HG02840 (cell line): ENCODE data around the gene CLK3.
"Not testable (repeated sequence)": the region's sequence is repeated elsewhere in the genome, so short reads cannot be mapped to it uniquely, and the experiment has no call there.

Experiments used
- ATAC-seq: cut with Tn5 transposase; IDR thresholded peaks from one replicate; pipeline ENCODE4 v1.9.1; 2021; ENCODE audit warnings: mild to moderate bottlenecking, moderate library complexity, moderate number of reproducible peaks; ENCODE audit not compliant: unreplicated experiment, low FRiP score

CLK3 gene

DNA sequence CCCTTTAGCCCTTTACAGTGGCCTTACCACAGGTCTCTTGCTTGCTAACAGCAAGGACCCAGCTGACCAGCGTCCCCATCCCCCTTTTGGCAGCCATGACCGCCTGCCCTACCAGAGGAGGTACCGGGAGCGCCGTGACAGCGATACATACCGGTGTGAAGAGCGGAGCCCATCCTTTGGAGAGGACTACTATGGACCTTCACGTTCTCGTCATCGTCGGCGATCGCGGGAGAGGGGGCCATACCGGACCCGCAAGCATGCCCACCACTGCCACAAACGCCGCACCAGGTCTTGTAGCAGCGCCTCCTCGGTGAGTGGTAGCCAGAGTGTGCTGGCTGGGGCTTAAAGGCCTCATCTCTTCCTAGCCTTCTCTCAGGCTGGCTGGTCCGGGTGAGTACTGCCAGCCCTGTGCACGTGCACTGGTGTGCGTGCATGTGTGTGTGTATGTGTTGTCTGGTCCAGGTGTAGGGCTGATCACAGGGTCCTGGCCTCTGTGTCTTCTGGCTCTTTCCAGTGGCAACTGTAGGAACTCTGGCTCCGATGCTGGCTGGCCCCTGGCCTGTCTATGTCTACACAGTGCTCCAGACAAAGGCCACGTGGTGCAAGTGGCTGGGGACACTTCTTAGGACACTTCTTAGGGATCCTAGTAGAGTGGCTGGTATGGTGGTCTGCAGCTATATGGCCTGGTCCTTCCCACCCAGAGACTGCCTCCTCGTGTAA is 4.4 kb downstream of the CLK3 start:
- no peak for ATAC-seq

DNA sequence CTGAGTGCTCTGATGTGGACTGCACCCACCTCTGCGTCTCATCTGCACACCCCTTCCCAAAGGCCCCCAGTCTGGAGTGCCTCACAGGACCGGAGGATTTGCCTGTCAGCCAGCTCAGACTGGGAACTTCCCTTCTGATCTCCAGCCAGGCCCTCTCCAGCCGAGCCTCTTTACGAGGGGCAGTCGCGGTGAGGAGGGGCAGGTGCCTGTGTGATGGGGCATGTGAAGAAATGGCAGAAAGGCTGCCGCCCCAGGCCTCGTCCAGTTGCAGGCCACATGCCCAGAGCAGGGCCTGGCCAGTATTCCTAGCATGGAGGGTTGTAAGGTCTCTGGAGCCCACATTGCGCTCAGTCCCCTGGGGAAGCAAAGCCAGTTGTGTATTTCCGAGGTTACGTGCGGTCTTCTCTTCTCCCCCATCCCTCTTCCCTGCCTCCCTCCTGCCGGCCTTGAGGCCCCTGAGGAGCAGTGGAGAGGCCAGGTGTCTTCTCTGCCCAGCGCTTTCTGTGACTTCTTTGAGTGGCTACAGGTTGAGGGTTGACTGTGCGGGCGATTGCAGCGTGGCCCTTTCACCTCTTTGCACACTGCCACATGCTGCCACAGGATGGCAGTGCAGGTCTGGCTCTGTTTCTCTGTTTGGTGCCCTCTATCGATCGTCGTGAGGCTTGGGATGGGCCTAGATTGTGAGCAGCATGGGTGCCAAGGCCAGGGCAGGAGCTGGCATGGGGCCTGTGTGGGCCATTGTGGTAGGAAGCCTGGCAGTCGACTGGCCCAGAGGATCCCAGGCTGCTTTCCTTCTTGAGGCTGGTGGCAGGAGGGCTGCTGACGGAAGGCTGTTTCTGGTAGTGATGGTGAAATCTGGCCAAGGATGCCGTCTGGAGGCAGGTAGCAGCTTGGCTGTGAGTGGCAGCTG is 5.3 kb downstream of the CLK3 start:
- ATAC-seq, result no peak

DNA sequence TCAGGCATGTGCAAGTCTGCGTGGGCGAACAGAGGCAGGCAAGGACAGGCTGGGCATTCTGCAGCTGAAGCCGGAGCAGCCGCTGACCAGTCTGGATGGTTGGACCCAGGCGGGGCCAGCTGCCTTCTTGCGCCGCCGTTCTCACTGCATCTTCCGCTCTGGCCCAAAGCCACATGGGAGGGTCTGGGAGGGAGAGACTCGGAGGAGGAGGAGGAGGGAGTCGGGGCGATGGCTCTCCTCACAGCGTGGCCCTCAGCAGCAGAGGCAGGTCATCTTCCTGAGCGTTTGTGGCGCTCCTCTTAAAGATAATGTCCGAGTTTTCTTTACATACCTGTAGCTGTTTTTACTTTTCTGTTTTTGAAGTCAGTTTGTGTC is 5.9 kb downstream of the CLK3 start:
- no peak for ATAC-seq

DNA sequence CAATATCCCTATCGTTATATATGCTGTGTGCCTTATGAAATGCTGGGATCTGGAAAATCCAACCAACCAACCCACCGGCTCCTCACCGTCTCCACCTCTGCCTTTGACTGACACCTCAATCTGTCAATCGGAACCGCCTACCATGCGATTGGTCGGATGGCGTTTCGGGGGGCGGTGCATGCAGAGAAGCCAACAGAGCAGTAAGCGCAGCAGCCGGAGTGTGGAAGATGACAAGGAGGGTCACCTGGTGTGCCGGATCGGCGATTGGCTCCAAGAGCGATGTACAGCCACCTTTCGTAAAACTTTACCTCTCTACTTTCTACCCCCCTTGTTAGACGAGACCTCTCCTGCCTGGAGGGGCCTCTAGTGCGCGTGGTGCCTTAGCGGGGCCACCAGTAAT is 6.3 kb downstream of the CLK3 start:
- ATAC-seq, result no peak

DNA sequence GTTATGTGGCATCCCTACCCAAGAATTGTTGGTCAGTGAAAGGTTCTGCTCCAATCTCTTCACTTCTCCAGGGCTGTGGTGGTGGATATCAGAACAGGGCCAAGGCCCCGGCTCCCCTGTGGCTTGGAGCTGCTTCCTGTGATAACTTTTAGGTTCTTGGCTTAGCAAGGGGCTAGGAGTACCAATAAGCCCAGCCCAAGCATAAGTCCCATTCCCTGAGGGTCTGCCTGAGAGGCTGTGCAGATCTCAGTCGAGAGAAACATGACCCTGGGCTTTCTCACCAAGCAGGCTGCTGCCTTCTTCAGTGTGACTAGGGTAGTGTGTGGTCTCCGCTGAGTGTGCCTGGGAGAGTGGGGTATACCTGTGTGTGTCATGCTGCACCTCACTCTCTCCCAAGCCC is 7.1 kb downstream of the CLK3 start:
- ATAC-seq, result no peak

DNA sequence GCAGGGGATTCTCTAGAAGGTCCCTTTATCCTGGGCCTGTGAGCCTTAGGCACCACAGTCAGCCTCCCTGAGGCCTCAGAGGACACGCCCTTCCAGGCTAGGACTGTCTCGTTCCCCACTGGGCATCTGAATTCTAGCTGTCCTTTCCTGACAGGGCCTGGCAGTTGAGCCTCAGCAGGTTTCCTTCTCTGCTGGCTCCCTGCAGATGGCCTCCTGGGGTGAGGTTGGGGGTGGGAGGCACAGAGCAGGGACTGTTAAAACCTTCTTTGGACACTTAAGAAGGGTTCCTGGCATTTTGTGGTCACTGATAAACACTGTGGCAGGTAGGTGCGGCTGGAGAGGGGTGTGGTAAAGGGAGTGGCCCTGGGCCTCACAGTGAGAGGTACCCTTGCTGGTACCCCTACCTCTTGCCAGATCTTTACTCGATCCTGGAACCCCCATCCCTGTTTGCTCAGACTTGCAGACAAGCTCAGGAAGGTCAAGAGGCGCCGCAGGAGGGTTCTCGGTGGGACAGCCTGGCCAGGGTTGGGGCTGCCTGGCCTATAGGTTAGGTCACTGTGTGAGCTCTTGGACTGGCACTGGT is 8.5 kb downstream of the CLK3 start:
- no peak for ATAC-seq

DNA sequence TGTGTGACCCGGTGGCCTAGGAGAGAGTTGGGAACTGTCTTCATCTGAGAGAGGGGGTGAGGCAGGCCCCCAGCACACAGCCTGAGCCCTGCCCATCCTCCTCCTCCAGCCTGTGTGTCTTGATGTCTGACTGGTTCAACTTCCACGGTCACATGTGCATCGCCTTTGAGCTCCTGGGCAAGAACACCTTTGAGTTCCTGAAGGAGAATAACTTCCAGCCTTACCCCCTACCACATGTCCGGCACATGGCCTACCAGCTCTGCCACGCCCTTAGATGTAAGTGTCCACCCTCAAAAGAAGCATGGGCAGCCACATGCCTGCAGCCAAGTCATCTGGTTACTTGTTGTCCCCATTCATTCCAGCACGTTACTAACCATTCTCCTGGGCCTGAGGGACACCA is 10.1 kb downstream of the CLK3 start:
- ATAC-seq, result no peak

DNA sequence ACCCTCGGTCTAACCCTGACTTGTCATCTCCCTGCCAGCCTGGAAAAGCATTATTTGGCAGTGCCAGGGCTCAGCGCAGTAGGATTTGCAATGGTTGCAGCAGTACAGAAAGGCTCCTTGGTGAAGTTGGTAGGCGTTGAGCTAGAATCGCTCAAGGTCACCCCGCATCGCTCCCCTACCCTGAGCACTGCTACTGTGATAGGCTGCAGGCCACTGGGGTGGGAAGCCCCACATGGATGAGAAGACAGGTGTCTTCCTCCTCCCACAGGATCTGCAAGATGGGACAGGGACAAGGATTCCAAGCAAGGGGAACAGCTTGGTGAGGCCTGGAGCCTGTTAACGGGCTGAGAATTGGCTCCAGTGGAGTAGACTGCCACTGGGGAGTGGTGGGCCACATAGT is 10.7 kb downstream of the CLK3 start:
- ATAC-seq, result no peak

DNA sequence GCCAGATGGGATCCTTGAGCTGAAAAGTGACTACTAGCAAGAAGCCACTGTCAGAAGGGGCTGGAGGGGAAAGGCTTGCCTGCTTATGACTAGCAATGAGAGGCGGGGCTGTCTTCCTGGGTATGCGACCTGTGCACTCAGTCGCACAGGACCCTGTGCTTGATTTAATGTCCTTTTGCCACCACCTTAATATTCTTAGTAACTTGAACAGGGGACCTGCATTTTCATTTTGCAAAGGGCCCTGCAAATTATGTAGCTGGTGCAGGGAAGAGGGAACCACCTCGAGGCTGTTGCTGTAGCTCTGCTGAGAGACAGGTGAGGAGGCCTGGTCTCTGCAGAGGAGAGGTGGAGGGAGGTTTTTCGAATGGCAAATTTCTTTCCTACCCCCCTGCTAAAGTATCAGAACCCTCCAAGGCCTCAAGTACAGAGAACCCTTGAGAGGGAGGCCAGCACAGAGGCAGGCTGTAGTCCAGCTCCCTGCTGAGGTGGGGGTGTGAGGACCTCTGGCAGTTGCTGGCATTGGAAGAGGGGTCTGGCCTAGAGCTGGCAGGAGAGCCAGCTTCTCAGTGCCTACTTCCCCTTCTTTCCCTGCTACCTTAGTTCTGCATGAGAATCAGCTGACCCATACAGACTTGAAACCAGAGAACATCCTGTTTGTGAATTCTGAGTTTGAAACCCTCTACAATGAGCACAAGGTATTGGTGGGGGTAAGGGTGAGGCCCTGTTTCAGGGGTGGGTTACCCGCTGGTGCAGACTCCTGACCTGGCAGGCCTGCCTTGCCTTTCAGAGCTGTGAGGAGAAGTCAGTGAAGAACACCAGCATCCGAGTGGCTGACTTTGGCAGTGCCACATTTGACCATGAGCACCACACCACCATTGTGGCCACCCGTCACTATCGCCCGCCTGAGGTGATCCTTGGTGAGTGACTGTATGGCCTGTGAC is 11.4 kb downstream of the CLK3 start:
- peak; percentile 55 for ATAC-seq

DNA sequence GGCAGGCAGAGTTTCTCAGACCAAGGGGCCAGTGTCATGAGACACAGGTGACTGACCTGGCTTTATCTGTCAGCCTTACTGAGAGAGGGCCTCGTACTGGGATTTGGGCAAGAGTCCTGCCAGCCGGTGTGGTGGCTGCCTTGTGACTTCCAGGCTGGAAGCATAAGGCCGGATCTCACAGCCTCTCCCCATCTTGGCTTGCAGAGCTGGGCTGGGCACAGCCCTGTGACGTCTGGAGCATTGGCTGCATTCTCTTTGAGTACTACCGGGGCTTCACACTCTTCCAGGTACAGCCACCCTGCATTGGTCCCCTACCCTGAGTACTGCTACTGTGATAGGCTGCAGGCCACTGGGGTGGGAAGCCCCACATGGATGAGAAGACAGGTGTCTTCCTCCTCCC is 12.1 kb downstream of the CLK3 start:
- ATAC-seq, result no peak

DNA sequence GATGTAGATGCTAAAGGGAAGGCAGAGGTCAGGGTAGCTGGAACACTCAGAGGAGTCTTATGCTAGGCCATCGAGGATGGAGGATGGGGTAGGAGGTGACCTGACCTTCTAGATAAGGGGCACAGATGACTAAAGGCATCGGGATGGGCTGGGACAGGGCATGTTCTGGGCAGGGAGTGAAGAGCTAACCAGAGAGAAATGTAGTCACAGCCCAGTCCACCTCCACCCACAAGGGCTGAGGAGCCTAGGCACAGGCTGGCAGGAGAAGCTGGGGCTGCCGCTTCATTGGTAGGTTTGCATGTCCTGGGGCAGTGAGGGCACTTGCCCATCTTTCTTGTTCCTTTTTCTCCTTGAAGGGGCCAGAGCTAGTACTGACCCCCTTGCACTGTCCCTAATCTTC is 12.6 kb downstream of the CLK3 start:
- ATAC-seq, result no peak

DNA sequence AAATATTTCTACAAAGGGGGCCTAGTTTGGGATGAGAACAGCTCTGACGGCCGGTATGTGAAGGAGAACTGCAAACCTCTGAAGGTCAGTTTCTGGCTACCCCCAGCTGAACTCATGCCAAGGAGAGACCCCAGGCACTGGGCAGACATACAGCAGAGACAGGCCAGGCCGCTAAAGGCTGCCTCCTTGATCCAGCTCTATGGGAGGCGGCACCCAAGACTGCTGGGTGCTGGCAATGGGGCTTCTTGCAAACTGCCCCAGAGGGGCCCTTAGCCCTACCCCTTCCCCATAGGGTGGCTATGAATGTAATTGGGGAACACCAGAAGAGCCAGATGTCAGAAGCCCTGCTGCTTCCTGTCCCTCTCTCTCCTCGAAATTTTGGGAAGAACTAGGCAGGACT is 13.3 kb downstream of the CLK3 start:
- no peak for ATAC-seq

DNA sequence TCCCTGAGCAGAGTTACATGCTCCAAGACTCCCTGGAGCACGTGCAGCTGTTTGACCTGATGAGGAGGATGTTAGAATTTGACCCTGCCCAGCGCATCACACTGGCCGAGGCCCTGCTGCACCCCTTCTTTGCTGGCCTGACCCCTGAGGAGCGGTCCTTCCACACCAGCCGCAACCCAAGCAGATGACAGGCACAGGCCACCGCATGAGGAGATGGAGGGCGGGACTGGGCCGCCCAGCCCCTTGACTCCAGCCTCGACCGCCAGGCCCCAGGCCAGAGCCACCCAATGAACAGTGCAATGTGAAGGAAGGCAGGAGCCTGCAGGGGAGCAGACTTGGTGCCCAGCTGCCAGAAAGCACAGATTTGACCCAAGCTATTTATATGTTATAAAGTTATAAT is 14.1 kb downstream of the CLK3 start:
- ATAC-seq, result not testable (repeated sequence)

DNA sequence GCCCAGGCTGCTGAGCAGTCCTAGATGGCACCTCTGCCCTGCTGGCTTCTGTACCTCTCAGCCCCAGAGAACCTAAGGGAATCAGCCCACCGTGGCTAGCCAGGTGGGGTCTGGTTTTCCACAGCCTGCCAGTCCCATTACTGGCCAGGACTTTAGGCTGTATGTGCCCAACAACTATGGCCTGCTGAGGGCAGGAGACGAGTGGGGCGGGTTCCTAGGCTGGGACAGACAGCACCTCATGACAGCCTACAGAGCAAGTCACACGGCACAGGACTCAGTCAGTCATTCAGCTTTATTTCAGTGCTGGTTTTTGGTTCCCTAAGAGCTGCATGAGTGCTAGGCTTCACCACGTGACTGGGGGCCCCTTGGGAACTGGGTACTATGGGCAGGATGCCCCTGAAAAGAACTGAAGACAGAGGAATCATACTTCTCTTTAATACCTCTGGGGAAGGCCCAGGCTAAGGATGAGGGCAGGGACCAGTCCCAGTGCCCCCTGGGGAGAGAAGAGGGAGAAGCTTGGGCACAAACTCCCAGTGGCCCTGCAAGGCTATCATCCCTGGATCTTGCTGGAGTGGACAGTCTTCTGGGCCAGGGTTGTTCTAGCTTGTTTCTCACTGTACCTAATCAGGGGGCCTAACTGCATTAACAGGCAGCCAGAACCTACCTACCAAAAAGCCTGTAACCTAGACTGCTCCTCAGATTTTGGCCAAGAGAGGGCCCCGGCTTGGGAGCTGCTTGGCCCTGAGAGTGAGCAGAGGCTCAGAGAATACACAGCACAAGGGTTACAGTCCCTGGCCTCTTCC is 14.8 kb downstream of the CLK3 start:
- ATAC-seq, result no peak

DNA sequence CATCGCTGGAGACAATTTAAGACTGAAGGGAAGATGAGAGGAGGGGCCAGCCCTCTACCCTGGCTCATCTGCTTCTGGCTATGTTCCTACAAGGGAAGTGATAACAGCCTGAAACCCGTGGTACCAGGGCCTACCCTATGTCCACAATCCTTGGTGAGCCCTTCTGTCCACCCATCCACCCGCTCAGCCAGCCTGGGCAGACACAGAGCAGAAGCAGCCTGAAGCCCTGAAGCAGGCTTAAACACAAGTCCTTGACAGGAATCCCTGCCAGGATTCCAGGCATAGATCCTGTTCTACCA is 15.4 kb downstream of the CLK3 start:
- ATAC-seq, result no peak

DNA sequence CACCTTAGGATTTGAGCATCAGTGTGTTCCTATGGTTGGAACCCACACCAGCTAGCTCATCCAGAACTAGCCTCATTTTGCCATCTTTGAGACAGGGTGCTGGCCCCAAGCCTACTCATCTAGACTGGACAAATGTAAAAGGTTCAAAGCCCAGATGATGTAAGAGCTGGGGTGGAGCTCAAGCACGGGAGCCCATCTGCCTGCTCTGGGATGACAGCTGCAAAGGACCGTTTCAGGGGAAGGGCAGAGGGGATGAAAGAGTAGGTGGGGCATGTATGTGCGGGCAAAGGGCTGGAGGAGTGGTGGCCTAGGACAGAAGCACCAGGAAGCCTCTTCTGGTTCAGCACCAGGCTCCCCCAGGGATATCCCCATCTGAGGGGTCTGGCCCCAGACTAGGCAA is 15.8 kb downstream of the CLK3 start:
- no peak for ATAC-seq

DNA sequence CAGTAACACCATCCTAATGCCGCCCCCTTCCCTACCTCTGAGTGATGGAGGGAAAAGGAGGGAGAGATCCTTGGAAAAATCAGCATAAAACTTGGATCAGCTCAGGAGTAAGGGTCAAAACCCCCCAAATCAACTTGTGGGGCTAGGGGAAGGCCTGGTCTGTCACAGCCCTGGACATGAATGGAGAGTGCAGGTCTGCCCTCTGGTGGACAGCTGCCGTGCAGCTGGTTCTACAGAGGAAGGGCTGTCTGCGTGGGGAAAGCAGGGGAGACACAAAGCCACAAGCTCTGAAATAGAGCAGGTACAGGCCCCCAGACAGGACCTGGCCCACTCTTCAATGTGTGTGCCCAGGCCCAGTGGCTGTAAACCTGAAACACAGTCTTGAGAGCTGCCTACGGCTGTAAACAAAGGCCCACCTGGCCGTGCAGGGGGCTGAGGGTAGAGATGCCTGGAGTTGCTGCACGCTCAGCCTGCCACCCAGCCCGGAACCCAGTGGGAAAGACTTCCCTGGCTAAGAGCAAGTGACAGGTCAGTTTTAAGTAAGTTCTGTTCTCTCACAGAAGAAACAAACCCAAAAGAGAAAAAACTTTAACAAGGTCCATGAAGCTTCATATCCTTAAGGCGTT is 16.4 kb downstream of the CLK3 start:
- ATAC-seq, result no peak

DNA sequence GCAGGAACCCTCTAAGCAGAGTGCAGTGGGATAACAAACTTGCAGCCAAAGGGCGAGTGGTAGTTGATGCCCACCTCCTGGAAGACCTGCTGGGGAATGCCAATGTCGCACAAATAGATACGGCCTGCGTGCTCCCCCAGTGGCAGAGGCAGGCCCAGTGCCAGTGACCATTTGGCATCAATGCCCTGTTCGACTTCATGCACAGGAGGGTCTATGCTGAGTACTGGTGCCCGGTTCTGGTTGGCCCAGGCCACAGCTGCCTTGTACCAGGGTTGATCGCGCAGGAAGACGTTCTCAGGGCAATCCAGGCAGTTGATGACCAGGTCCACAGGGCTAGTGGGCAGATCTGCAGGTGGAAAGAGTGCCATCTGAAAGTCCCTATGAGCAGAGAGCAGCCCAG is 17.0 kb downstream of the CLK3 start:
- ATAC-seq, result no peak

DNA sequence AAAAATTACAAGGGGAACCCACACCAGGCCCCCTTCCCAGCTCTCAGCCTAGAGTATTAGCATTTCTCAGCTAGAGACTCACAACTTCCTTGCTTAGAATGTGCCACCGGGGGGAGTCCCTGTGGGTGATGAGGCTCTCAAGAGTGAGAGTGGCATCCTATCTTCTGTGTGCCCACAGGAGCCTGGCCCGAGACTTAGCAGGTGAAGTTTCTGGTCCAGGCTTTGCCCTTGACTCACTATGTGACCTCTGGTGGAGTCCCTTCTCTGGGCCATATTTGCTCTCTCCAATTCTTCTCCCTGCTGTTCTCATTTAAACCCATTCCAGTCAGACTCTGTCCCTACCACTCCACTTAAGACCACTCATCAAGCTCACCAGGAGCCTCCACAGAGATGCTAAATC is 18.1 kb downstream of the CLK3 start:
- ATAC-seq, result no peak

DNA sequence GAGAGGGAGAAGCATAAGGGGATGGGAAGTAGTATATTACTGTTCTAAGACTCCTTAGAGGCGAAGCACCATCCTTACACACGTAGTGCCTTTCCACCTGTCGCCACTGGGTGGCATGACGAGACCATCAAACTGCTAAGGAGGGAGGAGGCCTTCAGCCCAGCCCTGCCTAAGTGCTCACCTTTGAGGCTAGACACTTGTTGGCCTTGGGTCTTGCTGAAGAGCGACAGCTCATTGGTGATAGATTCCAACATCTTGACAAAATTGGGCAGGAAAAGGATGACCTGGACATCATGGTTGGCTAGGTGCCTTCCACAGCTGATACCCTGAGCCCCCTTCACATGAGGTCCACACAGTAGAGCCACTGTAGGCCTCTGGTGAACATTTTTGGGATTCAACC is 19.6 kb downstream of the CLK3 start:
- no peak for ATAC-seq
